T-helper 2 cell treated with Interferon-gamma antibody and Interleukin-4, amounts not matched to agents 5 μg/mL and 100 μg/mL, for 36 hours (primary cell): ENCODE results near the gene MPP4.

Experiments used
- DNase-seq: peaks from one replicate; pipeline ENCODE4 v3.0.0; 2021; ENCODE audit warnings: low spot score
- H3K27ac Mint-ChIP-seq: one replicate; pipeline ENCODE4 v1.8.0; 2021; ENCODE audit warnings: mild to moderate bottlenecking, mixed read lengths
- H3K27me3 Mint-ChIP-seq: one replicate; pipeline ENCODE4 v1.8.0; 2021; ENCODE audit warnings: low read depth, mixed read lengths
- H3K36me3 Mint-ChIP-seq: one replicate; pipeline ENCODE4 v1.8.0; 2021; ENCODE audit warnings: low read depth, mixed read lengths
- H3K4me1 Mint-ChIP-seq: one replicate; pipeline ENCODE4 v1.8.0; 2021; ENCODE audit warnings: low read depth, mixed read lengths
- H3K4me3 Mint-ChIP-seq: one replicate; pipeline ENCODE4 v1.8.0; 2022; ENCODE audit warnings: mild to moderate bottlenecking, moderate library complexity, mixed read lengths
- H3K9me3 Mint-ChIP-seq: one replicate; pipeline ENCODE4 v1.8.0; 2021; ENCODE audit warnings: mixed read lengths

The MPP4 gene

DNA sequence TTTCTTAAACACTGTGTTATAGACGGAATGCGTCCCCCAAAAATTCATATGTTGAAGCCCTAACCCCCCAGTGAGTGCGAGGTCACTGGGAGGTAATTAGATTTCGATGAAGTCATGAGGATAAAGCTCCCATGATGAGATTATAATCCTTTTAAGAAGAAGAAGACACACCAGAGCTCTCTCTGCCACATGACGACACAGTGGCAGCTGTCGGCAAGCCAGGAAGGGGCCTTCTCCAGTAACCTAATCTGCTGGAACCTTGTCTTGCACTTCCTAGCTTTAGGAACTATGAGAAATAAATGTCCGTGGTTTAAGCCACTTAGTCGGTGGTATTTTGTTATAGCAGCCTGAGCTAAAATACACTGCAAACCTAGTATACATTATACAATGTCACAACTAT, 67.4 kb downstream of the MPP4 start:
- Mint-ChIP-seq H3K4me1 (no peaks in the 10 kb centered on the region), H3K27me3 (no peaks in the 10 kb centered on the region), H3K36me3 (peaks cover 20% of the 10 kb centered on the region), H3K9me3 (no peaks in the 10 kb centered on the region), H3K27ac (no peak overlapping the region), H3K4me3 (no peak overlapping the region)
- DNase-seq: no peak

DNA sequence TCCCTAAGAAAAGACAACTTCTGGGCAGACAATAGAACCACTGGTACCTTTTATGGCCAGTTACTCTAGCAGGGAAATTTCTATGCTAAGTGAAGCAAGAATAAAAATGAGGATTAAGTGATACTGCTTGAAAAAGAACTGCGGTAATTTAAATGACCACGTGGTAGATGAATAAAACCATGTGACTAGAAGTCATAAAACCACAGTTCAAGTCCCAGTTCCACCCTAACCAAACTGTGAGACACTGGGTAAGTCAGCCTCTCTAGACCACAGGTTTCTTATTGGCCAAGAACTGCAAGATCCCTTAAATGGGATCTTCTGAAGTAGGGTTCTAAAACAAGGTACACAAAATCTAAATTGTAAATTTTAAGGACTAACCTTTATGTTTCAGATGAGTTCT, 67.9 kb downstream of the MPP4 start:
- no peak for DNase-seq
- no peaks in the 10 kb centered on the region for H3K27me3 Mint-ChIP-seq
- H3K9me3 Mint-ChIP-seq: no peaks in the 10 kb centered on the region
- no peak overlapping the region for H3K4me3 Mint-ChIP-seq
- no peaks in the 10 kb centered on the region for H3K4me1 Mint-ChIP-seq
- no peak overlapping the region for H3K27ac Mint-ChIP-seq
- H3K36me3 Mint-ChIP-seq: peaks cover 20% of the 10 kb centered on the region

DNA sequence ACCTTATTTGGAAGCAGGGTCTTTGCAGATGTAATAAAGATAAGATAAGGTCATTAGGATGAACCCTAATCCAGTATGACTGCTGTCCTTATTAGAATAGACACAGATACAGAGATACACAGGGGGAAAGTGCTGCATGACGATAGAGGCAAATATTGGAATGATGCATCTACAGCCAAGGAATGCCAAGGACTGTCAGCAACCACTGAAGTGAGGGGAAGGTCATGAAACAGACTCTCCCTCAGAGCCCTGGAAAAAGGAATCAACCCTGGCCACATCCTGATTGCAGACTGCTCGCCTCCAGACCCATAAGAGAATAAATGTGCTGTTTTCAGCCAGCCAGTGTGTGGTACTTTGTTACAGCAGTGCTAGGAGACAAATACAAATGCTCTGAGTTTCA, 69.9 kb downstream of the MPP4 start:
- H3K27ac Mint-ChIP-seq: no peak overlapping the region
- H3K36me3 Mint-ChIP-seq: peaks cover 15% of the 10 kb centered on the region
- H3K4me1 Mint-ChIP-seq: no peaks in the 10 kb centered on the region
- H3K27me3 Mint-ChIP-seq: no peaks in the 10 kb centered on the region
- no peak overlapping the region for H3K4me3 Mint-ChIP-seq
- DNase-seq: no peak
- no peaks in the 10 kb centered on the region for H3K9me3 Mint-ChIP-seq

DNA sequence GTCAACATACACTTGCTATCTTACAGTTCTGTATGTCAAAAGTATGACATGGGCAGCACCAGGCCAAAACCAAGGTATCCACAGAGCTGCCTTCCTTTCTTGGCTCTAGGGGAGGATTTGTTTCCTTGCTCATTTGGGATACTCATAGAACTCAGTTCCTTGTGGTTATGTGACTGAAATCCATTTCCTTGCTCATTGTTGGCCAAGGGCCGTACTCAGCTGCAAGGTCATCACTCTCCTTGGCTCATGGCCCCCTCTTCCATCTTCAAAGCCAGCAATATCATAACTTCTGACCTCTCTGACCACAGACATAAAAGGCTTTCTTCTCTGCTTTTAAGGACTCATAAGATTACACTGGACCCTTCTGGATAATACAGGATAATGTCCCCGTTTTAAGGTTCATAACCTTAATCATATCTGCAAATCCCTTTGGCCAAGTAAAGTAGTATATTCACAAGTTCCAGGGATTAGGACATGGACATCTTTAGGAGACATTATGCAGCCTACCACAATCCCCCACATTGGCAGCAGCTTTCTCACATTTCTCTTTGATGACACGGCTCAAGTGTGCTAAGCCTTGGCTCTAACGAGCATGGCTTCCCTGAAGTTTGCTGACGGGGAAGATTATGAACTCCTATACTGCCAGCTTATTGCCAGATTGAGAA, 76.0 kb downstream of the MPP4 start:
- H3K4me3 Mint-ChIP-seq: no peak overlapping the region
- H3K36me3 Mint-ChIP-seq: peaks cover 2% of the 10 kb centered on the region
- no peaks in the 10 kb centered on the region for H3K27me3 Mint-ChIP-seq
- no peak for DNase-seq
- H3K27ac Mint-ChIP-seq: no peak overlapping the region
- no peaks in the 10 kb centered on the region for H3K9me3 Mint-ChIP-seq
- no peaks in the 10 kb centered on the region for H3K4me1 Mint-ChIP-seq

DNA sequence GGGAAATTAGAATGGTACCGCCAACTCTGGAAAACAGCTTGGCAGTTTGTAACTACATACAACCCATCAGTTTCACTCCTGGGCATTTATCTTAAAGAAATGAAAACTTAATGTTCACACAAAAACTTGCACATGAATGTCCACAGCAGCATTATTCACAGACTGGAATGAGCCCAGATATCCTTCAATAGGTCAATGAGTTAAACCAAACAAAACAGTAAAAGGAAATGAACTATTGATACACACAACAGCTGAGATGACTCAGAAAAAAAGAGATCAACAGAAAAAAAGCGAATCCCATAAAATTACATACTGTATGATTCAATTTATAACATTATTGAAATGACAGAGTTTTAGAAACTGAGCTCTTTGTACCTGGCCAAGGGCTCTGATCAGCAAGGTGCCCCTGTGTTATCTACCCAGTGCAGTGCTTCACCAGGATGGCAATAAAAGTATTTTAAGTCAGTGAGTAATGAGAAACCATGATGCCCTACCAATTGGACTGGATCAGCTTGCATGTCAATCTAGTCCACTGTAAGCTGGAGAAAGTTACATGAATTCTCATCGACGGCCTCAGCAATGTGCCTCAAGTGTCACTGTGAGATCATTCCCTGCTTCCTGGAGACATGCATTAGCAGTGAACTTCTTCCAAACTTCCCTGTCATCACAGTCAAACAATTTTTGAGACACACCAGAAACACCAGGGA, 77.0 kb downstream of the MPP4 start:
- Mint-ChIP-seq H3K9me3 (no peaks in the 10 kb centered on the region), H3K27me3 (peaks cover 3% of the 10 kb centered on the region), H3K36me3 (no peaks in the 10 kb centered on the region), H3K4me3 (no peak overlapping the region), H3K4me1 (no peaks in the 10 kb centered on the region), H3K27ac (no peak overlapping the region)
- DNase-seq: no peak

DNA sequence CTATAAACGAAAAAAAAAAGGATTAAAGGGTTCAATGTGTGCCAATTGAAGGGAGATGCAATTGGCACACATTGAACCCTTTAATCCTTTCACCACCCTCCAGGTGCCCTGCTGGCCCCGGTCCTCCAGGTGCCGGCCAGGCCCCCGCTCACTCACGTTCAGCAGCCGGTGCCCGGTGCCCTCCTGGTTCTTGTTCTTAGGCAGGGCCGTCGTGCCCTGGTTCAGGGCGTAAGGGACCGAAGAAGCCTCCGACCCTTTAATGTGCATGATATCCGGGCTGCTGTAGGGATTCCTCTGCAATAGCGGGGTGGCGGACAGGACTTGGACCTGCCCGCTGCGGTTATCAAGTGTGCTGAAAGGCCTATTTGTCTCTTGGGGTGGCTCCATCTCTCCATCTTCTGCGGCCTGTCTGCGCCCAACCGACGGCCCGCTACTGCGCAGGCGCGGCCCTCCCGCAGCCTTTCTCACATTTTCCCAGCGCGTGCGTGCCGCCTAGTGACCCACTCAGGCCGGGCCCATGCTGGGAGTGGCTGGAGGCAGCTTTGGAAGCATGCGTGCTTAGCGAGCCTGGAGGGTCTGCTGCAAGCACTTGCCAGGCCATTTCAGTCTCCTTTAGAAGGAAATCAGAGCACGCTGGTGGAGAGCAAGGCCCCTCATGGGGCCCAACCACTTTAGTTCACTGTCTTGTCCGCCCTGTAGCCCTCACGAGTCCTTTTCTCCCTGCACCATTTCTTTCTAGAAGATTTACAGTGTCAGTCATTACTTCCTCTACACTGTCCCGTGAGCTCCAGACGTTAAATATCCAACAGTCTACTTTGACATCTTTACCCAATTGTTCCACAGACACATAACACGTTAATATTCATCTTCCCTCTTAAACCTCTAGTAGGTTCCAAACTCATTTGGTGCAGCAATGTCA, 79.4 kb downstream of the MPP4 start:
- Mint-ChIP-seq H3K27me3 (peaks cover 20% of the 10 kb centered on the region), H3K4me3 (no peak overlapping the region)

DNA sequence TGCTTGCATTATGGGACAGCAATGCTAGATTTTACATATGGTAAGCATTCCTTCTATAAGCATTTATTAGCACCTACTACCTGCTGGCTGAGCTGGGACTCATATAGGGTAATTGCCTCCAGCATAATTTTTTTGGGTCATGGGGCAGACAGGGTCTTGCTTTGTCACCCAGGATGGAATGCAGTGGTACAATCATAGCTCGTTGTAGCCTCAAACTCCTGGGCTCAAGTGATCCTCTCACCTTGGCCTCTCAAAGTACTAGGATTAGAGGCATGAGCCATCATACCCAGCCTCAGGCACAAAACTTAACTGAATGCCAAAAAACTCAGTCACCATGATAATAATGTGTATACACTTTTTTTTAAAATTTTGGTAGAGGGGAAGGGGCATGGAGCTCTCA, 90.4 kb downstream of the MPP4 start:
- Mint-ChIP-seq H3K9me3 (no peaks in the 10 kb centered on the region), H3K27me3 (peaks cover 29% of the 10 kb centered on the region), H3K4me1 (no peaks in the 10 kb centered on the region), H3K4me3 (no peak overlapping the region), H3K27ac (no peak overlapping the region), H3K36me3 (no peaks in the 10 kb centered on the region)
- no peak for DNase-seq

More for the DNA sequence above, 79.4 kb downstream of the MPP4 start:
- Mint-ChIP-seq H3K9me3 (no peaks in the 10 kb centered on the region), H3K4me1 (no peaks in the 10 kb centered on the region), H3K27ac (no peak overlapping the region), H3K36me3 (no peaks in the 10 kb centered on the region)
- DNase-seq: no peak

DNA sequence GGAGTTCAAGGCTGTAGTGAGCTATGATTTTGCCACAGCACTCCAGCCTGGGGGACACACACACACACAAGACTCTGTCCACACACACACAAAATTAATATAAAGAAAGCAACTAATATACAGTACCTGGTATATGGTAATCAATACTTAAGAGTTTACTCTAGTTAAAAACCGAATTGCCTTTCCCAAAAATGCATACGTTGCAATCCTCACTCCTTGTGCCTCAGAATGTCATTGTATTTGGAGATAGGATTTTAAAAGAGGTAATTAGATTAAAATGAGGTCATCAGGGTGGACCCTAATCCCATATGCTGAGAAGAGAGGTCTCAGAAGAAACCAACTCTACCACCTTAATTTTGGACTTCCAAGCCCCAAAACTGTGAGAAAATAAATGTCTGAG, 90.9 kb downstream of the MPP4 start:
- Mint-ChIP-seq H3K4me3 (no peak overlapping the region), H3K36me3 (no peaks in the 10 kb centered on the region)

DNA sequence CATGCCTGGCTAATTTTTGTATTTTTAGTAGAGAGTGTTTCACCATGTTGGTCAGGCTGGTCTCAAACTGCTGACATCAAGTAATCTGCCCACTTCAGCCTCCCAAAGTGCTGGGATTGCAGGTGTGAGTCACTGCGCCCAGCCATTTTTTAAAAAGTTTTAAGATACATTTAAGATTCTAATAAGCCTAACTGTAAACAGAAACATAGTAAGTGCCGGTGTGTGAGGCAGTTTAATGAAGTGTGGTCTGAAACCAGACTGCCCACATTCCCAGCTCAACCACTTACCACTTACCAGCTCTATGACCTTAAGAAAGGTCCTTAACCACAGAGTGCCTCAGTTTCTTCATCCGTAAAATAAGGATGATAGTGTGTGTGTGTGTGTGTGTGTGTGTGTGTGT, 97.5 kb downstream of the MPP4 start:
- H3K9me3 Mint-ChIP-seq: peaks cover 8% of the 10 kb centered on the region
- no peak overlapping the region for H3K27ac Mint-ChIP-seq
- H3K36me3 Mint-ChIP-seq: no peaks in the 10 kb centered on the region
- H3K4me3 Mint-ChIP-seq: no peak overlapping the region
- H3K27me3 Mint-ChIP-seq: peaks cover 12% of the 10 kb centered on the region
- DNase-seq: no peak
- no peaks in the 10 kb centered on the region for H3K4me1 Mint-ChIP-seq

More for the DNA sequence above, 90.9 kb downstream of the MPP4 start:
- H3K27me3 Mint-ChIP-seq: peaks cover 30% of the 10 kb centered on the region
- H3K4me1 Mint-ChIP-seq: no peaks in the 10 kb centered on the region
- H3K27ac Mint-ChIP-seq: no peak overlapping the region
- no peaks in the 10 kb centered on the region for H3K9me3 Mint-ChIP-seq
- no peak for DNase-seq

DNA sequence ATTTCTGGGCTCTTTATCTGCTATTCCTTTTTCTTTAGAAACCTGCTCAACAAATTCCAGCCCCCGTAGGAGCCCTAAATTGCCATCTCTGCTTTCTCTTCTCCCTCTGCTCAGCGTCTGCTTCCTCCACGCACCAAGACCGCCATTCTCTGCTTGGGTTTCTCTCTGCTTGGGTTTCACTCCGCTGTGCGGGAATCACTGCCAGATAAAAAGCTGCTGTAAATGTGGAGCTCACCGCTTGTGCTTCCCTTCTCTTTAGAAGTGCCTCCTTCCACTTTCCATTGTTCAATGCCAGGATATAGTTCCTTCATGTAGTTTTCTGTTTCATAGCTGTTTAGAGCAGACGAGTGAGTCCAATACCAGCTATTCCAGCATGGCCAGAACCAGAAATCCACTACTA, 101.0 kb downstream of the MPP4 start:
- no peak for DNase-seq
- peaks cover 8% of the 10 kb centered on the region for H3K9me3 Mint-ChIP-seq
- no peaks in the 10 kb centered on the region for H3K4me1 Mint-ChIP-seq
- H3K27ac Mint-ChIP-seq: no peak overlapping the region
- H3K36me3 Mint-ChIP-seq: no peaks in the 10 kb centered on the region
- H3K27me3 Mint-ChIP-seq: peaks cover 2% of the 10 kb centered on the region
- H3K4me3 Mint-ChIP-seq: no peak overlapping the region
